Mononuclear cell (primary cell): Measurements from ENCODE around the gene SYNM. TPM values are rescaled to one million over a fixed set of nuclear protein-coding genes. Genes with fewer than 3 reads are reported as not detected.

Experiments
- total RNA-seq: library from RNA; depleted of rRNA; stranded (reverse); fragments of >200 nt; gene quantifications from one replicate; pipeline ENCODE4 v1.2.3, GENCODE V29; 2012

The SYNM gene
- total RNA-seq, 1 donor, result 3.4 TPM

Other genes with a start within 250 kb of the SYNM start
- not detected for gene PGPEP1L, start 97.3 kb upstream of the SYNM start, total RNA-seq
- 0.10 TPM for gene TTC23, start 144.5 kb downstream of the SYNM start, total RNA-seq
- 13.3 TPM for gene LRRC28, start 146.4 kb downstream of the SYNM start, total RNA-seq